HepG2 (cell line): ENCODE measurements around the gene THADA. TPM values are rescaled to one million over a fixed set of nuclear protein-coding genes. Genes with fewer than 3 reads are reported as not detected.
A peak's percentile ranks its signal among the peaks of the same experiment; 100 is the strongest.

Experiments
- EED ChIP-seq: sonication (generic); formaldehyde crosslinking; IDR thresholded peaks from 2 replicates; pipeline ENCODE4 v1.5.0; 2020; ENCODE audit warnings: mild to moderate bottlenecking, missing genetic modification reagents
- EP300 ChIP-seq, 3 experiments: sonication (generic) in 1 of 3; formaldehyde crosslinking in 1 of 3; IDR thresholded peaks; 2 replicates each; pipeline versions ENCODE4 v1.5.1 to v1.6.1; 2011 to 2020; ENCODE audit warnings: low read depth in 2 of 3, low read length in 2 of 3, borderline replicate concordance in 1 of 3, improper control_type of control experiment in 1 of 3, mild to moderate bottlenecking in 1 of 3, missing genetic modification reagents in 1 of 3, moderate library complexity in 1 of 3
- ERF ChIP-seq: IDR thresholded peaks from 2 replicates; pipeline ENCODE4 v1.6.1; 2018; ENCODE audit warnings: missing biosample characterization, missing genetic modification reagents
- HDAC1 ChIP-seq: sonication (generic); formaldehyde crosslinking; IDR thresholded peaks from 2 replicates; pipeline ENCODE4 v1.5.1; 2020; ENCODE audit warnings: mild to moderate bottlenecking, missing genetic modification reagents
- MBD4 ChIP-seq: IDR thresholded peaks from 2 replicates; pipeline ENCODE4 v1.6.1; 2012; ENCODE audit warnings: low read length, inconsistent platforms, borderline replicate concordance
- MEIS2 ChIP-seq: sonication (generic); formaldehyde crosslinking; IDR thresholded peaks from 2 replicates; pipeline ENCODE4 v1.9.0; 2021; ENCODE audit warnings: mild to moderate bottlenecking, missing genetic modification reagents
- NCOA5 ChIP-seq: sonication (generic); formaldehyde crosslinking; IDR thresholded peaks from 2 replicates; pipeline ENCODE4 v1.4.0; 2020; ENCODE audit warnings: missing genetic modification reagents
- PAF1 ChIP-seq: IDR thresholded peaks from 2 replicates; pipeline ENCODE4 v1.6.1; 2016; ENCODE audit warnings: missing genetic modification reagents, missing compliant biosample characterization
- PITX1 ChIP-seq: sonication (generic); formaldehyde crosslinking; IDR thresholded peaks from 2 replicates; pipeline ENCODE4 v1.5.1; 2020; ENCODE audit warnings: mild to moderate bottlenecking, missing genetic modification reagents
- POGZ ChIP-seq: sonication (generic); formaldehyde crosslinking; IDR thresholded peaks from 2 replicates; pipeline ENCODE4 v1.4.0; 2020; ENCODE audit warnings: mild to moderate bottlenecking, missing genetic modification reagents
- SPEN ChIP-seq: sonication (generic); formaldehyde crosslinking; IDR thresholded peaks from 2 replicates; pipeline ENCODE4 v1.5.1; 2020; ENCODE audit warnings: low read depth, mild to moderate bottlenecking, missing genetic modification reagents
- ZFY ChIP-seq: sonication (generic); formaldehyde crosslinking; IDR thresholded peaks from 2 replicates; pipeline ENCODE4 v1.4.0; 2020; ENCODE audit warnings: missing genetic modification reagents
- ZIK1 ChIP-seq: sonication (generic); formaldehyde crosslinking; IDR thresholded peaks from 2 replicates; pipeline ENCODE4 v1.5.0; 2020; ENCODE audit warnings: mild to moderate bottlenecking, low read depth, missing genetic modification reagents, borderline replicate concordance
- ZMYM2 ChIP-seq: sonication (generic); formaldehyde crosslinking; IDR thresholded peaks from 2 replicates; pipeline ENCODE4 v1.8.0; 2022; ENCODE audit warnings: mild to moderate bottlenecking, missing genetic modification reagents
- ZNF577 ChIP-seq: sonication (generic); formaldehyde crosslinking; IDR thresholded peaks from 2 replicates; pipeline ENCODE4 v1.4.0; 2020; ENCODE audit warnings: mild to moderate bottlenecking, low read depth, missing genetic modification reagents, borderline replicate concordance
- polyA plus RNA-seq, 8 experiments: library from polyadenylated mRNA; depleted of rRNA in 3 of 8; stranded (reverse) in 7 of 8; unstranded in 1 of 8; fragments of >200 nt; fragmentation: Illumina TruSeq in 4 of 8; extraction: Trizol in 4 of 8; gene quantifications; 2 replicates each; pipeline versions ENCODE4 v1.2.1 to v1.2.3, GENCODE V29; 2011 to 2016; ENCODE audit warnings: low read depth in 4 of 8, missing spikeins in 1 of 8, mixed read lengths in 1 of 8; ENCODE audit not compliant: insufficient read depth in 1 of 8
- total RNA-seq, 5 experiments: library from RNA; depleted of rRNA; stranded (reverse); fragments of >200 nt; fragmentation: Illumina TruSeq; extraction: Trizol; gene quantifications; 2 replicates each; pipeline ENCODE4 v1.2.3, GENCODE V29; 2016; ENCODE audit warnings: low read depth in 1 of 5
- TF ChIP-seq, protein P1 (sequence below): fragments of 450-650 bp; IDR thresholded peaks from 2 replicates; pipeline ENCODE4 v1.6.1; 2017; ENCODE audit warnings: mild to moderate bottlenecking
- TF ChIP-seq, protein P2 (sequence below): sonication (generic); formaldehyde crosslinking; IDR thresholded peaks from 2 replicates; pipeline ENCODE4 v1.8.0; 2022; ENCODE audit warnings: missing genetic modification reagents, mild to moderate bottlenecking, borderline replicate concordance
- TF ChIP-seq, protein P3 (sequence below): sonication (generic); formaldehyde crosslinking; IDR thresholded peaks from 2 replicates; pipeline ENCODE4 v1.8.1; 2023; ENCODE audit warnings: mild to moderate bottlenecking, missing genetic modification reagents, borderline replicate concordance
- TF ChIP-seq, protein P4 (sequence below): sonication (generic); formaldehyde crosslinking; IDR thresholded peaks from 2 replicates; pipeline ENCODE4 v1.4.0; 2020; ENCODE audit warnings: missing genetic modification reagents
- TF ChIP-seq, protein P5 (sequence below): sonication (generic); formaldehyde crosslinking; IDR thresholded peaks from 2 replicates; pipeline ENCODE4 v1.5.0; 2020; ENCODE audit warnings: mild to moderate bottlenecking, missing genetic modification reagents, moderate library complexity
- TF ChIP-seq, protein P6 (sequence below), 2 experiments: sonication (generic) in 1 of 2; formaldehyde crosslinking in 1 of 2; IDR thresholded peaks; 2 replicates each; pipeline versions ENCODE4 v1.4.0 to v1.6.1; 2018 to 2020; ENCODE audit warnings: missing genetic modification reagents in 2 of 2, borderline replicate concordance in 1 of 2, low read depth in 1 of 2, mild to moderate bottlenecking in 1 of 2, missing biosample characterization in 1 of 2

THADA gene
- total and polyA plus RNA-seq, 2 of the 13 experiments (the other 11 are each of a cell fraction or from before 2014, with no cell fraction given), result 12.7 to 21.7 TPM

DNA sequence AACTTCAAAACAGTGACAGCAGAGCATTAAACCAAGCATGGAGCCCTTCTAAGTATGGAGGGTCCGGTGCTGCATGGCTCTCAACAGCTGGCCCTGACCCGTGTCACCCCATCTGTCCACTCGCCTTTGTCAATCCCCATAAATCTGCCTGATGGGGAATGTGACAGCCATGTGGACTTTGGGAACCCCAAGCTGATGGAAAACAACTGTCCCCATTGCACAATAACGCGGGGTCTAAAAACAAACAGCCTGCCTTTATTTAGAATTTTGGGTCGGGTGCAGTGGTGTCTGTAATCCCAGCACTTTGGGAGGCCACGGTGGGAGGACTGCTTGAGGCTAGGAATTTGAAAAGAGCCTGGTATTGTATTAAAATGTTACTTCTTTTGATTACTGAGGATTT, 17.1 kb upstream of the THADA start (continued):
- TF ChIP-seq, protein P1, sequence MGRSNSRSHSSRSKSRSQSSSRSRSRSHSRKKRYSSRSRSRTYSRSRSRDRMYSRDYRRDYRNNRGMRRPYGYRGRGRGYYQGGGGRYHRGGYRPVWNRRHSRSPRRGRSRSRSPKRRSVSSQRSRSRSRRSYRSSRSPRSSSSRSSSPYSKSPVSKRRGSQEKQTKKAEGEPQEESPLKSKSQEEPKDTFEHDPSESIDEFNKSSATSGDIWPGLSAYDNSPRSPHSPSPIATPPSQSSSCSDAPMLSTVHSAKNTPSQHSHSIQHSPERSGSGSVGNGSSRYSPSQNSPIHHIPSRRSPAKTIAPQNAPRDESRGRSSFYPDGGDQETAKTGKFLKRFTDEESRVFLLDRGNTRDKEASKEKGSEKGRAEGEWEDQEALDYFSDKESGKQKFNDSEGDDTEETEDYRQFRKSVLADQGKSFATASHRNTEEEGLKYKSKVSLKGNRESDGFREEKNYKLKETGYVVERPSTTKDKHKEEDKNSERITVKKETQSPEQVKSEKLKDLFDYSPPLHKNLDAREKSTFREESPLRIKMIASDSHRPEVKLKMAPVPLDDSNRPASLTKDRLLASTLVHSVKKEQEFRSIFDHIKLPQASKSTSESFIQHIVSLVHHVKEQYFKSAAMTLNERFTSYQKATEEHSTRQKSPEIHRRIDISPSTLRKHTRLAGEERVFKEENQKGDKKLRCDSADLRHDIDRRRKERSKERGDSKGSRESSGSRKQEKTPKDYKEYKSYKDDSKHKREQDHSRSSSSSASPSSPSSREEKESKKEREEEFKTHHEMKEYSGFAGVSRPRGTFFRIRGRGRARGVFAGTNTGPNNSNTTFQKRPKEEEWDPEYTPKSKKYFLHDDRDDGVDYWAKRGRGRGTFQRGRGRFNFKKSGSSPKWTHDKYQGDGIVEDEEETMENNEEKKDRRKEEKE, result no peak
- TF ChIP-seq NCOA5 (CRISPR knock-in tag), result no peak
- no peak for TF ChIP-seq ERF (CRISPR knock-in tag)
- TF ChIP-seq, protein P2, sequence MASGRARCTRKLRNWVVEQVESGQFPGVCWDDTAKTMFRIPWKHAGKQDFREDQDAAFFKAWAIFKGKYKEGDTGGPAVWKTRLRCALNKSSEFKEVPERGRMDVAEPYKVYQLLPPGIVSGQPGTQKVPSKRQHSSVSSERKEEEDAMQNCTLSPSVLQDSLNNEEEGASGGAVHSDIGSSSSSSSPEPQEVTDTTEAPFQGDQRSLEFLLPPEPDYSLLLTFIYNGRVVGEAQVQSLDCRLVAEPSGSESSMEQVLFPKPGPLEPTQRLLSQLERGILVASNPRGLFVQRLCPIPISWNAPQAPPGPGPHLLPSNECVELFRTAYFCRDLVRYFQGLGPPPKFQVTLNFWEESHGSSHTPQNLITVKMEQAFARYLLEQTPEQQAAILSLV, result no peak
- no peak for TF ChIP-seq PAF1 (CRISPR knock-in tag)
- TF ChIP-seq ZIK1 (CRISPR knock-in tag), result no peak
- peak in 1 of 2 experiments; percentile 73; a peak in 2 of 4 replicates for TF ChIP-seq EP300 (IDR thresholded peaks at IDR 0.05; ENCODE audit: low read depth in 2 of 2, low read length in 2 of 2)
- TF ChIP-seq EP300 (CRISPR knock-in tag; IDR thresholded peaks at IDR 0.05; ENCODE audit: borderline replicate concordance), result no peak
- TF ChIP-seq HDAC1 (CRISPR knock-in tag), result peak; percentile 45; the same call in 1 of the 2 replicates
- no peak for TF ChIP-seq ZFY (CRISPR knock-in tag)
- TF ChIP-seq EED (CRISPR knock-in tag), result no peak
- 0 out of 2 replicates have a peak, but pooled peaks have one; percentile 45 for TF ChIP-seq PITX1 (CRISPR knock-in tag)
- TF ChIP-seq, protein P3, sequence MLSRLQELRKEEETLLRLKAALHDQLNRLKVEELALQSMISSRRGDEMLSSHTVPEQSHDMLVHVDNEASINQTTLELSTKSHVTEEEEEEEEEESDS (CRISPR knock-in tag), result no peak
- no peak for TF ChIP-seq MBD4
- TF ChIP-seq, protein P4, sequence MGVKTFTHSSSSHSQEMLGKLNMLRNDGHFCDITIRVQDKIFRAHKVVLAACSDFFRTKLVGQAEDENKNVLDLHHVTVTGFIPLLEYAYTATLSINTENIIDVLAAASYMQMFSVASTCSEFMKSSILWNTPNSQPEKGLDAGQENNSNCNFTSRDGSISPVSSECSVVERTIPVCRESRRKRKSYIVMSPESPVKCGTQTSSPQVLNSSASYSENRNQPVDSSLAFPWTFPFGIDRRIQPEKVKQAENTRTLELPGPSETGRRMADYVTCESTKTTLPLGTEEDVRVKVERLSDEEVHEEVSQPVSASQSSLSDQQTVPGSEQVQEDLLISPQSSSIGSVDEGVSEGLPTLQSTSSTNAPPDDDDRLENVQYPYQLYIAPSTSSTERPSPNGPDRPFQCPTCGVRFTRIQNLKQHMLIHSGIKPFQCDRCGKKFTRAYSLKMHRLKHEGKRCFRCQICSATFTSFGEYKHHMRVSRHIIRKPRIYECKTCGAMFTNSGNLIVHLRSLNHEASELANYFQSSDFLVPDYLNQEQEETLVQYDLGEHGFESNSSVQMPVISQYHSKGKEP, result no peak
- TF ChIP-seq, protein P5, sequence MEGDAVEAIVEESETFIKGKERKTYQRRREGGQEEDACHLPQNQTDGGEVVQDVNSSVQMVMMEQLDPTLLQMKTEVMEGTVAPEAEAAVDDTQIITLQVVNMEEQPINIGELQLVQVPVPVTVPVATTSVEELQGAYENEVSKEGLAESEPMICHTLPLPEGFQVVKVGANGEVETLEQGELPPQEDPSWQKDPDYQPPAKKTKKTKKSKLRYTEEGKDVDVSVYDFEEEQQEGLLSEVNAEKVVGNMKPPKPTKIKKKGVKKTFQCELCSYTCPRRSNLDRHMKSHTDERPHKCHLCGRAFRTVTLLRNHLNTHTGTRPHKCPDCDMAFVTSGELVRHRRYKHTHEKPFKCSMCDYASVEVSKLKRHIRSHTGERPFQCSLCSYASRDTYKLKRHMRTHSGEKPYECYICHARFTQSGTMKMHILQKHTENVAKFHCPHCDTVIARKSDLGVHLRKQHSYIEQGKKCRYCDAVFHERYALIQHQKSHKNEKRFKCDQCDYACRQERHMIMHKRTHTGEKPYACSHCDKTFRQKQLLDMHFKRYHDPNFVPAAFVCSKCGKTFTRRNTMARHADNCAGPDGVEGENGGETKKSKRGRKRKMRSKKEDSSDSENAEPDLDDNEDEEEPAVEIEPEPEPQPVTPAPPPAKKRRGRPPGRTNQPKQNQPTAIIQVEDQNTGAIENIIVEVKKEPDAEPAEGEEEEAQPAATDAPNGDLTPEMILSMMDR (CRISPR knock-in tag), result no peak
- TF ChIP-seq SPEN (CRISPR knock-in tag), result no peak
- peak; percentile 83; the same call in 1 of the 2 replicates for TF ChIP-seq MEIS2 (CRISPR knock-in tag)
- TF ChIP-seq, protein P6, sequence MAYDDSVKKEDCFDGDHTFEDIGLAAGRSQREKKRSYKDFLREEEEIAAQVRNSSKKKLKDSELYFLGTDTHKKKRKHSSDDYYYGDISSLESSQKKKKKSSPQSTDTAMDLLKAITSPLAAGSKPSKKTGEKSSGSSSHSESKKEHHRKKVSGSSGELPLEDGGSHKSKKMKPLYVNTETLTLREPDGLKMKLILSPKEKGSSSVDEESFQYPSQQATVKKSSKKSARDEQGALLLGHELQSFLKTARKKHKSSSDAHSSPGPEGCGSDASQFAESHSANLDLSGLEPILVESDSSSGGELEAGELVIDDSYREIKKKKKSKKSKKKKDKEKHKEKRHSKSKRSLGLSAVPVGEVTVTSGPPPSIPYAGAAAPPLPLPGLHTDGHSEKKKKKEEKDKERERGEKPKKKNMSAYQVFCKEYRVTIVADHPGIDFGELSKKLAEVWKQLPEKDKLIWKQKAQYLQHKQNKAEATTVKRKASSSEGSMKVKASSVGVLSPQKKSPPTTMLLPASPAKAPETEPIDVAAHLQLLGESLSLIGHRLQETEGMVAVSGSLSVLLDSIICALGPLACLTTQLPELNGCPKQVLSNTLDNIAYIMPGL (CRISPR knock-in tag; IDR thresholded peaks at IDR 0.05; ENCODE audit: borderline replicate concordance in 1 of 2, low read depth in 1 of 2), result no peak
- TF ChIP-seq ZNF577 (CRISPR knock-in tag), result no peak
- no peak for TF ChIP-seq ZMYM2 (CRISPR knock-in tag)
- no peak for TF ChIP-seq POGZ
